CD14-positive monocyte (primary cell): ENCODE data around the gene FXYD6. TPM values are rescaled to one million over a fixed set of nuclear protein-coding genes. Genes with fewer than 3 reads are reported as not detected.

ENCODE experiments used
- DNase-seq, 3 donors: peaks; one replicate each; pipeline ENCODE4 v3.0.0-alpha.2; 2011 to 2022
- H2AFZ ChIP-seq: 2 replicates; pipeline ENCODE4 v1.6.0; 2012; ENCODE audit warnings: mild to moderate bottlenecking, low read depth, low read length, inconsistent platforms; ENCODE audit not compliant: insufficient read depth, poor library complexity, severe bottlenecking
- H3K27ac ChIP-seq, 2 donors: 1 replicate in 1 of 2; 2 replicates in 1 of 2; pipeline ENCODE4 v1.5.1; 2012 to 2013; ENCODE audit warnings: low read length in 2 of 2, control low read depth in 1 of 2, inconsistent platforms in 1 of 2, low read depth in 1 of 2, mild to moderate bottlenecking in 1 of 2
- H3K27me3 ChIP-seq, 2 donors: one replicate each; pipeline versions ENCODE4 v1.6.0 to v1.6.1; 2011 to 2013; ENCODE audit warnings: low read length in 2 of 2; ENCODE audit not compliant: control insufficient read depth in 2 of 2, insufficient read depth in 2 of 2
- H3K36me3 ChIP-seq, 2 donors: replicated peaks in 1 of 2; 1 replicate in 1 of 2; 2 replicates in 1 of 2; pipeline versions ENCODE4 v1.5.1 to v1.6.1; 2012 to 2013; ENCODE audit warnings: low read length in 2 of 2, control low read depth in 1 of 2, inconsistent platforms in 1 of 2, mild to moderate bottlenecking in 1 of 2; ENCODE audit not compliant: insufficient read depth in 2 of 2, control insufficient read depth in 1 of 2
- H3K4me1 ChIP-seq, 2 donors: 1 replicate in 1 of 2; 2 replicates in 1 of 2; pipeline versions ENCODE4 v1.5.1 to v1.6.1; 2012 to 2013; ENCODE audit warnings: low read length in 2 of 2, control low read depth in 1 of 2, inconsistent platforms in 1 of 2, mild to moderate bottlenecking in 1 of 2, moderate library complexity in 1 of 2; ENCODE audit not compliant: insufficient read depth in 2 of 2, control insufficient read depth in 1 of 2
- H3K4me2 ChIP-seq: replicated peaks from 2 replicates; pipeline ENCODE3; 2012; ENCODE audit warnings: low read length, moderate library complexity, mild to moderate bottlenecking; ENCODE audit not compliant: poor library complexity, severe bottlenecking; ENCODE audit errors: extremely low read depth
- H3K4me3 ChIP-seq, 3 experiments: fragments of 200-600 bp in 1 of 3; sonication (generic) in 1 of 3; replicated peaks in 1 of 3; 1 replicate in 2 of 3; 2 replicates in 1 of 3; pipeline ENCODE4 v1.5.1; 2011 to 2013; ENCODE audit warnings: low read length in 3 of 3, mild to moderate bottlenecking in 3 of 3, control low read depth in 2 of 3, low read depth in 2 of 3, inconsistent platforms in 1 of 3, moderate library complexity in 1 of 3
- H3K79me2 ChIP-seq: 2 replicates; pipeline ENCODE4 v1.6.0; 2012; ENCODE audit warnings: mild to moderate bottlenecking, control low read depth, inconsistent platforms, low read length, moderate library complexity; ENCODE audit not compliant: insufficient read depth
- H3K9ac ChIP-seq: 2 replicates; pipeline ENCODE4 v1.6.0; 2017; ENCODE audit warnings: low read length, mild to moderate bottlenecking; ENCODE audit not compliant: insufficient read depth, poor library complexity, severe bottlenecking
- H3K9me3 ChIP-seq, 2 donors: replicated peaks in 1 of 2; 1 replicate in 1 of 2; 2 replicates in 1 of 2; pipeline versions ENCODE4 v1.5.1 to v1.6.1; 2012 to 2013; ENCODE audit warnings: low read length in 2 of 2, control low read depth in 1 of 2; ENCODE audit not compliant: control insufficient read depth in 1 of 2, insufficient read depth in 1 of 2
- H4K20me1 ChIP-seq: 2 replicates; pipeline ENCODE4 v1.6.0; 2012; ENCODE audit warnings: mild to moderate bottlenecking, low read length, control low read depth, moderate library complexity; ENCODE audit not compliant: insufficient read depth
- H3K27ac Mint-ChIP-seq, 7 donors: one replicate each; pipeline ENCODE4 v1.8.0; 2020; ENCODE audit warnings: mild to moderate bottlenecking in 7 of 7, mixed read lengths in 7 of 7, moderate library complexity in 6 of 7, inconsistent platforms in 2 of 7
- H3K27me3 Mint-ChIP-seq, 3 donors: one replicate each; pipeline ENCODE4 v1.8.0; 2021 to 2022; ENCODE audit warnings: low read depth in 3 of 3, mild to moderate bottlenecking in 3 of 3, mixed read lengths in 3 of 3, moderate library complexity in 3 of 3, inconsistent platforms in 1 of 3
- H3K36me3 Mint-ChIP-seq, 2 donors: one replicate each; pipeline ENCODE4 v1.8.0; 2020; ENCODE audit warnings: mixed read lengths in 2 of 2, inconsistent platforms in 1 of 2, mild to moderate bottlenecking in 1 of 2
- H3K4me1 Mint-ChIP-seq: one replicate; pipeline ENCODE4 v1.8.0; 2020; ENCODE audit warnings: mild to moderate bottlenecking, mixed read lengths
- H3K4me3 Mint-ChIP-seq, 2 donors: one replicate each; pipeline ENCODE4 v1.8.0; 2020; ENCODE audit warnings: mild to moderate bottlenecking in 2 of 2, mixed read lengths in 2 of 2, moderate library complexity in 1 of 2
- H3K9me3 Mint-ChIP-seq, 7 donors: one replicate each; pipeline ENCODE4 v1.8.0; 2020 to 2022; ENCODE audit warnings: mixed read lengths in 7 of 7, mild to moderate bottlenecking in 6 of 7, moderate library complexity in 6 of 7, inconsistent platforms in 2 of 7
- WGBS: methylation state at CpG from one replicate; pipeline ENCODE4 v1.1.5; 2013; ENCODE audit warnings: missing lambda C conversion rate; ENCODE audit not compliant: insufficient coverage; 5-methylcytosine and 5-hydroxymethylcytosine counted together
- intact Hi-C, 2 donors: fragments of 100-400 bp; cut with micrococcal nuclease; formaldehyde crosslinking; loops; one replicate each; pipeline versions ENCODE4 v1.15.0 to v1.15.1; 2023
- polyA plus RNA-seq, 3 donors: library from polyadenylated mRNA; depleted of rRNA in 1 of 3; unstranded in 2 of 3; stranded (reverse) in 1 of 3; fragments of 300-500 nt in 2 of 3; fragments of >200 nt in 1 of 3; fragmentation: Illumina TruSeq in 2 of 3; gene quantifications; 1 replicate in 2 of 3; 2 replicates in 1 of 3; pipeline ENCODE4 v1.2.3, GENCODE V29; 2012 to 2021
- TF ChIP-seq, protein P1 (sequence below): fragments of 200-600 bp; IDR thresholded peaks from one replicate; pipeline ENCODE4 v1.8.0; 2022; ENCODE audit warnings: antibody characterized with exemption, mild to moderate bottlenecking

Gene FXYD6
- polyA plus RNA-seq, 3 donors, result 36.4 to 52.1 (median 44.1) TPM

DNA sequence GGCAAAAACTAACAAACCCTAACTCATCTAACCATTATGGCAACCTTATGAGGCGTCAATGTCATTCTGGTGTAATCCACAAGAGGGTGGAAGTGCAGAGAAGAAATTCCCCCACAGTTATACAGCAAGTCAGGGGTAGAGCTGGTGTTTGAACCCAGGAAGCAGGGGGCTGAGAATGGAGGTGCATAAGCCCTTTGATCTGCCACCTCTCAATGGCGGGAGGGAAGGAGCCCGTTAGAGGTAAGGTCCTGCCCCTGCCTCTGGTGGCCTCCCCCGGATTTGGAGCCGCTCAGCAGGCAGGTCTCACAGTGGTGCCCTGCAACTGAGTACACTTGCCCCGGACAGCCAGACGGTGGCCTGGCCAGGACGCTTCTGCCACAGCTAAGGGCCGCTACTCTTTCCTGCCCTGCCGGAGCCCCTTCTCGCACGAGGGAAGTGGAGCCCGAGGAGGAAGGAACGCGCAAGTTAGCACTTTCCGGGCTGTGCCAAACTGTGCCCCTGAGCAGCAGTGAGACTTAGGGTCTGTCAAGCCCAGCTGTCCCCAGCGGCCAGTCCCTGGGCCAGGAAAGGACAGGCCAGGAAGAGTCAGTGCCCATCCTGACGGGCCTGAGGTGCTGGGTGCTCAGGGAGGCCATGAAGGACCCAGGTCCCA, 53.0 kb downstream of the FXYD6 start:
- Histone ChIP-seq H3K79me2 (no peaks in the 10 kb centered on the region), H3K27ac (peak overlapping the region; percentile 82 to 89), H2AFZ (peak overlapping the region; percentile 84), H3K36me3 (no peaks in the 10 kb centered on the region), H3K27me3 (no peaks in the 10 kb centered on the region), H3K9ac (peak overlapping the region; percentile 61), H3K4me2 (peak overlapping the region; percentile 14), H4K20me1 (no peaks in the 10 kb centered on the region), H3K9me3 (no peaks in the 10 kb centered on the region), H3K4me3 (peak overlapping the region in 1 of 3 experiments; percentile 49), H3K4me1 (peaks cover 60 to 65% of the 10 kb centered on the region in 2 donors)
- TF ChIP-seq, protein P1, sequence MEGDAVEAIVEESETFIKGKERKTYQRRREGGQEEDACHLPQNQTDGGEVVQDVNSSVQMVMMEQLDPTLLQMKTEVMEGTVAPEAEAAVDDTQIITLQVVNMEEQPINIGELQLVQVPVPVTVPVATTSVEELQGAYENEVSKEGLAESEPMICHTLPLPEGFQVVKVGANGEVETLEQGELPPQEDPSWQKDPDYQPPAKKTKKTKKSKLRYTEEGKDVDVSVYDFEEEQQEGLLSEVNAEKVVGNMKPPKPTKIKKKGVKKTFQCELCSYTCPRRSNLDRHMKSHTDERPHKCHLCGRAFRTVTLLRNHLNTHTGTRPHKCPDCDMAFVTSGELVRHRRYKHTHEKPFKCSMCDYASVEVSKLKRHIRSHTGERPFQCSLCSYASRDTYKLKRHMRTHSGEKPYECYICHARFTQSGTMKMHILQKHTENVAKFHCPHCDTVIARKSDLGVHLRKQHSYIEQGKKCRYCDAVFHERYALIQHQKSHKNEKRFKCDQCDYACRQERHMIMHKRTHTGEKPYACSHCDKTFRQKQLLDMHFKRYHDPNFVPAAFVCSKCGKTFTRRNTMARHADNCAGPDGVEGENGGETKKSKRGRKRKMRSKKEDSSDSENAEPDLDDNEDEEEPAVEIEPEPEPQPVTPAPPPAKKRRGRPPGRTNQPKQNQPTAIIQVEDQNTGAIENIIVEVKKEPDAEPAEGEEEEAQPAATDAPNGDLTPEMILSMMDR, result peak; percentile 72
- no peaks in the 10 kb centered on the region for H3K36me3 Mint-ChIP-seq
- intact Hi-C loops, result loop anchor here (2.0 to 5.0 kb wide), 4 partner anchors 79 to 229 kb away; no protein-coding TSS in a partner anchor
- peak overlapping the region in 1 of 2 donors; percentile 53 for H3K4me3 Mint-ChIP-seq
- DNase-seq, result peak; percentile 59 to 73 (median 61)
- H3K4me1 Mint-ChIP-seq, result peaks cover 66% of the 10 kb centered on the region
- no peaks in the 10 kb centered on the region for H3K27me3 Mint-ChIP-seq
- peak overlapping the region; percentile 85 to 93 (median 88) for H3K27ac Mint-ChIP-seq
- H3K9me3 Mint-ChIP-seq, result no peaks in the 10 kb centered on the region
- WGBS, result 9% methylated on average over 16 of the region's 18 CpGs

DNA sequence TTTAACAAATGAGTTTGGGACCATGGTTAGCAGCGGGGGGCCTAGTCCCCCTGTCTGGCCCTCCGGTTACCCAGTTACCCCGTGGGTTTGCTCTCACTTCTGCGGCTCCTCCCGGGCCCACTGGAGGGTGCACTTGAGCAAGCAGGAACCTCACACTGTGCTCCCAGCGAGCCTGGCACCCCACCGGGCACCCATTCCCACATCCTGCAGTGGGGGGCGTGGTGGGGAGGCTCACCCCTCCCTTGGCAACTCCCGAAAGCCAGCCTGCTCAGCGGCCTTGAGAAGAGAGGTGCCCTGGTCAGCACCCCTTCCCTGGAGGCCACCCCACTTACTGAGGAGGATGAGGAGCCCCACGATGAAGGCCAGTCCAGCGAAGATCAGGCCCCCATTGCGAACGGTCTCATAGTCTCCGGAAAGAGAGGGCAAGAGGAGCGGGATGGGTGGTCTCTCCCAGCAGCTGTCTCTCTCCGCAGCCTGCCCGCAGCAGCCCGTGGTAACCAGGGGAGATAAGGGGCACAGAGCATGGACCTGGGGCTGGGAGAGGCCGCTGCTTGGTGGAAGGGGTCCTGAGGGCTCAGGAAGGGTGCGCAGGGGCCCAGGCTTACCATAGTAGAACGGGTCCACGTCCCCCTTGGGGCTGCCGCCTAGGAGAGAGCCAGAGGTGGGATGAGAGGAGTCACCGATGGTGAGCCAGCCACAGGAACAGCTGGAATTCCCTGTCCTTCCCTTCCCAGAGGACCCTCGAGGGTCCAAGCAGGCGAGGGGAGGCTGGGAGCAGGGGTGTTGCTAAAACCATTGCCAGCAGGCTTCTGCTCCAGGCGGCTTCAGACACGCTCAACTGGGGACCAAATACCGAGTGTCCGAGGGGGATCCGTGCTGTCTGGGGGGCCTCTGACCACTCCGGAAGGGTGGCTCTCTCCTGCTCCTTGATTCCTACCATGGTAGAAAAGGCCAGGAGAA, 54.1 kb downstream of the FXYD6 start:
- no peaks in the 10 kb centered on the region for H3K36me3 Mint-ChIP-seq
- no peak overlapping the region for H3K9ac ChIP-seq
- H3K27ac ChIP-seq, result peak overlapping the region in 1 of 2 donors; percentile 43
- H3K4me3 ChIP-seq, result no peak overlapping the region
- no peaks in the 10 kb centered on the region for H4K20me1 ChIP-seq
- peak overlapping the region in 6 of 7 donors; percentile 52 to 93 (median 88) for H3K27ac Mint-ChIP-seq
- no peaks in the 10 kb centered on the region for H3K27me3 Mint-ChIP-seq
- peaks cover 61 to 66% of the 10 kb centered on the region in 2 donors for H3K4me1 ChIP-seq
- H3K9me3 Mint-ChIP-seq, result no peaks in the 10 kb centered on the region
- TF ChIP-seq, protein P1, result peak; percentile 91
- H2AFZ ChIP-seq, result peak overlapping the region; percentile 43
- 65% methylated on average over 27 of the region's 33 CpGs for WGBS
- H3K4me2 ChIP-seq, result peak overlapping the region; percentile 13
- H3K79me2 ChIP-seq, result no peaks in the 10 kb centered on the region
- peak in 2 of 3 donors; percentile 46 to 71 for DNase-seq
- no peaks in the 10 kb centered on the region for H3K27me3 ChIP-seq
- H3K4me1 Mint-ChIP-seq, result peaks cover 66% of the 10 kb centered on the region
- no peak overlapping the region for H3K4me3 Mint-ChIP-seq
- H3K36me3 ChIP-seq, result no peaks in the 10 kb centered on the region
- no peaks in the 10 kb centered on the region for H3K9me3 ChIP-seq
- intact Hi-C loops, result loop anchor here (2.0 to 5.0 kb wide), 4 partner anchors 80 to 230 kb away; no protein-coding TSS in a partner anchor
